GM21737 (cell line): ENCODE data around the gene FAM89A.
"Not testable (repeated sequence)": the region's sequence is repeated elsewhere in the genome, so short reads cannot be mapped to it uniquely, and the experiment has no call there.

Experiments used
- ATAC-seq: cut with Tn5 transposase; IDR thresholded peaks from one replicate; pipeline ENCODE4 v1.9.1; 2021; ENCODE audit warnings: mild to moderate bottlenecking, moderate library complexity; ENCODE audit not compliant: unreplicated experiment

The FAM89A gene

DNA sequence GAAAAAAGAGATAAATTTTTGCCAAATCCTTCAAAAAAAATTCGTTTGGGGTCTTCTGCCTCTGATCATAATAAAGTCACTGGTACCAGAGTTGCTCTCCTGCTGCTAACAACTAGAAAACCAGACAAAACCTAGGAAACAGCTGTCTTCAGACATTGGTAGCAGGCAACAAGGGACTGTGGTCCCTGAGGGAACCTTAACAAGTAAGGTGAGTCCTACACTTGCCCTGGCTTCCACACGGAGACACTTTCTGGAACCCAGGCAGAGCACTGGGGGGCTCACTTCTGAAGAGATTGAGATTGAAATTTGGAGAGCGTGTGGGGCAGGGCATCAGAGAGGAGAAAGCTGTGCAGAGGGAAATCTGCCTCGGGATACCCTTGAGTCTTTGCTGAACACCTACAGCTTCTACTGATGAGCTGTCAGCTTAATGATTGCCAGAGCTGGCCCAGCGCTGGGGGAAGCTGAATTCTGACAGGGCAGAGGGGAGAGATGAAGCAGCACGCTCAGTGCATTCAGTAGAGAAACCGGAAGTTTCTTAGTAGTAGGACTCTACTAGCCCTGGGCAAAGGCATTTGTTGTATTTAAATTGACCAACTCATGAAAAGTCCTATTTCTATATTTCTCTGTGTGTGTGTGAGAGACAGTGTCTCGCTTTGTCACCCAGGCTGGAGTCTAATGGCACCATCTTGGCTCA lies 18.5 kb upstream of the FAM89A start:
- ATAC-seq: no peak

DNA sequence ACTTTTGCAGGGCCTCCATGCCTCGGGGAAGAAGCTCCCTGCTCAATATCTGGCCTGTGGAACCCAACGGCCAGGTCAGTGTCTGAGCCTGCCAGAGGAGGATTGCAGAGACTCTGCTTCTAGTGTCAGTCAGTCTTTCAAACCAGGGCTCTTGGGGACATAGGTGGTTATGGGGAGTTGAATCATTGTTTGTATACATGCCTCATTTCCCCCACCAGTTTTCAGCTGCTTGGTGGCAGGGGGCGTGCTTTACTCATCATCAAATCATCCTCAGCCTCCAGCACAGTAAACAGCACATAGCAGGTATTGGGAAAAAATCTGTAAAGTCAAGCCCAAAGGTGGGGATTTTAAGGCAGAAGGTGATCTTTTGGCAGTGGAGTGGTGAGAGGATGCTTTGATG lies 17.4 kb upstream of the FAM89A start:
- ATAC-seq: no peak

DNA sequence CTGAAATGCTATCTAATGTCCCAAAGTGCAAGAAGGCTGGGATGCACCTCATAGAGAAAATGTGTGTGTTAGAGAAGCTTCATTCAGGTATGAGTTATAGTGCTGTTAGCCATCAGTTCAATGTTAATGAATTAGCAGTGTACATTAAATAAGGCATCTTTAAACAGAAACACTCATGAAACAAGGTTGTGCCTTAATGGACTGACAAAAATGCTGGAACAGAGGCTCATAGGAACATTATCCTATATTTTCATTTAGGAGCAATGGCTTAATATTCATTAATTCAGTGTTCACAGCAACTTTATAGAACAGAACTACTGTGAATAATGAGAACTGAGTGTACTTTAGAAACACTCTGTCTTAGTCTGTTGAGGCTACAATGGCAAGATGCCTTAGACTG lies 15.2 kb upstream of the FAM89A start:
- no peak for ATAC-seq

DNA sequence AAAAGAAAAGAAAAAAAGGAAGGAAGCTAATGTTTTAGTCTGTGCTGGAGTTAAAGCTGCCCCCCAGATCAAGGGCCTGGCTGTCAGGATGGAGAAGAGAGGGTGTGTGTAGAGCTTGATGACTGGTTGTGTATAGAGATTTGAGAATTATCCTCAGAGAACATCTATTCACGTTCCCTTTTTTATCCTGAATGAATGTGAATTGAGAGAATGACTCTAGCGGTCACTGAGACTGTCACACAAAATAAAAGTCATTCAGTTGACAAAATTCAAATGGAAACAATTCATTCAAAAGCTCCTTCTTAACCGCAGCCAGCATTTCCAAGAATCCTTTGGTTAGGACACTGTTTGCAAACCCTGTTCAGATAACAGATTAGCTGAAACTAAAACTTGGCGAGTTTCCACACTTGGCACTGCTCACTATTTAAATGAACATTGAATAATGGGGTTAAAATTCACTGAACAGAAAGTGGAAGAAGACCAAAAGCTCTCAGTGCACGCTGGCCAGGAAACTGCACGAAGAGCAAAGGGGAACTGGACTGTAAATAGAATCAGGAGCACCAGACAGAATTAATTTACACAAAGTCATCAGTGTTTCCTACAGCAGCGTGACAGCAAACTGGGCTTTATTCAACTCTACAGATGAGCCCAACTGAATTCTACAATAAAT lies 13.6 kb upstream of the FAM89A start:
- peak; percentile 62 for ATAC-seq

DNA sequence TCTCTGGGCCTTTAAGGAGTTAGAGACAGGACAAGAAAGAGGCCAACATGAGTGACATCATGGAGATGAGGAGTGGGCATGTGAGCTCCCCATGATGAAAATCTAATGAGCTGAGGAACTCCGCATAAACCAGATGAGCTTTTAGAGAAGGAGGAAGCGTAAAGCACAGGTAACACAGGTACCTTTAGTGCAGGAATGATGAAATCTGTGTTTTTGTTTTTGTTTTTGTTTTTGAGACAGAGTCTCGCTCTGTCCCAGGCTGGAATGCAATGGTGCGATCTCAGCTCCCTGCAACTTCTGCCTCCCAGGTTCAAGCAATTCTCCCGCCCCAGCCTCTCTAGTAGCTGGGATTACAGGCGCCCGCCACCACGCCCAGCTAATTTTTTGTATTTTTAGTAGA lies 12.7 kb upstream of the FAM89A start:
- no peak for ATAC-seq

DNA sequence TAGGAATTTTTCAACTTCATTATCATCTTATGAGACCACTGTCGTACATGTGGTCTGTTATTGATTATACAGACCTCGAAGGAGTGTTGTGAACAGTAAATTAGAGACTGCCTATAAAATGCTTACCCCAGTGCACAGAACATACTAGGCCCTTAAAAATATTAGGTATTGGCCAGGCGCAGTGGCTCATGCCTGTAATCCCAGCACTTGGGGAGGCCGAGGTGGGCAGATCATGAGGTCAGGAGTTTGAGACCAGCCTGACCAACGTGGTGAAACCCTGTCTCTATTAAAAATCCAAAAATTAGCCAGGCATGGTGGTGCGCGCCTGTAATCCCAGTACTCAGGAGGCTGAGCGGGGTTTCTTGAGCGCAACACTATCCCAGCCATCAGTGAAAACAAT lies 10.9 kb upstream of the FAM89A start:
- not testable (repeated sequence) for ATAC-seq

DNA sequence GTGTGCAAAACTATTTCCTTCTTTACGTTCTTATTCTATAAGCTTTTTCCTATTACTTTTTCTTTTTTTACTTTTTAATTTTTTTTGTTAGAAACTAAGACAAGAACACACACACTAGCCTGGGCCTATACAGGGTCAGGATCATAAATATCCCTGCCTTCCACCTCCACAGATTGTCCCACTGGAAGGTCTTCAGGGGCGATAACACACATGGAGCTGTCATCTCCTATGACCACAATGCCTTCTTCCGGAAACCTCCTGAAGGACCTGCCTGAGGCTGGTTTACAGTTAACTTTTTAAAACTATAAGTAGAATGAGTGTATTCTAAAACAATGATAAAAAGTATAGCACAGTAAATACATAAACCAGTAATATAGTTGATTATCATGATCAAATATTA lies 10.3 kb upstream of the FAM89A start:
- ATAC-seq: no peak

DNA sequence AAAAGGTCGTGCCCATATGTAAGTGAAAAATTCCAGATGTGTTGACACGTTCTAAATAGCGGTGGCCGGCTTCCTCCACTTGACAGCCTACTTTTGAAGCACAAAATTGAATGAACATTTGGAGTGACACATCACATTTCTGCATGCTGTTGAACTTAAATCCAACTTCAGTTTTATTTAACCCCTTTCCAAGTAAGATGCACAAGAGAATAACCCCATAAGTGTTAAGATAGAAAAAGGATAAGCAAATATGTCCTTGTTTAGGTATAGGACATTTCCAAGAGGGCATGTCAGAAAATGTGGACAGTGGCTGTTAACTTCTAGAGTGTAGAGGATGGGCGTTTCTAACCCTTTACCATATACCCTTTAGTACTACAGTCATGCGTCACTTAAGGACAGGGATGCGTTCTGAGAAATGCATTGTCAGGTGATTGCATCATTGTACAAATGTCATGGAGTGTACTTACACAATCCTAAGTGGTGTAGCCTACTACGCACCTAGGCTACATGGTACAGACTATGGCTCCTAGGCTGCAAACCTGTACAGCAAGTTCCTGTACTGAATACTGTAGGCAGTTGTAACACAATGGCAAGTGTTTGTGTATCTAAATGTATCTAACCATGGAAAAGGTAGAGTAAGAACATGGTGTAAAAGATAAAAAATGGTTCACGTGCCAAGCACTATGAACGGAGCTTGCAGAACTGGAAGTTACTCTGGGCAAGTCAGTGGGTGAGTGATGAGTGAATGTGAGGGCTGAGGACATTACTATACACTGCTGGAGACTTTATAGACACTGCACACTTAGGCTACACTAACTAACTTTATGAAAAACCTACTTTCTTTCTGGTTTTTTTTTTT lies 9.3 kb upstream of the FAM89A start:
- ATAC-seq: no peak

DNA sequence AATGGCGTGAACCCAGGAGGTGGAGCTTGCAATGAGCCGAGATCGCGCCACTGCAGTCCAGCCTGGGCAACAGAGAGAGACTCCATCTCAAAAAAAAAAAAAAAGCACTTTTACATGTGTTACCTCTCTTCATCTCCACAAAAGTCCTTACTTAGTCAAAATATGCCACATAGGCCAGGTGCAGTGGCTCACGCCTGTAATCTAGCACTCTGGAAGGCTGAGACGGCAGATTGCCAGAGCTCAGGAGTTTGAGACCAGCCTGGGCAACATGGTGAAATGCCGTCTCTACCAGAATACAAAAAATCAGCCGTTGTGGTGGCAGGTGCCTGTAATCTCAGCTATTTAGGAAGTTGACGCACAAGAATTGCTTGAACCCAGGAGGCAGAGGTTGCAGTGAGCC lies 8.4 kb upstream of the FAM89A start:
- ATAC-seq: not testable (repeated sequence)

DNA sequence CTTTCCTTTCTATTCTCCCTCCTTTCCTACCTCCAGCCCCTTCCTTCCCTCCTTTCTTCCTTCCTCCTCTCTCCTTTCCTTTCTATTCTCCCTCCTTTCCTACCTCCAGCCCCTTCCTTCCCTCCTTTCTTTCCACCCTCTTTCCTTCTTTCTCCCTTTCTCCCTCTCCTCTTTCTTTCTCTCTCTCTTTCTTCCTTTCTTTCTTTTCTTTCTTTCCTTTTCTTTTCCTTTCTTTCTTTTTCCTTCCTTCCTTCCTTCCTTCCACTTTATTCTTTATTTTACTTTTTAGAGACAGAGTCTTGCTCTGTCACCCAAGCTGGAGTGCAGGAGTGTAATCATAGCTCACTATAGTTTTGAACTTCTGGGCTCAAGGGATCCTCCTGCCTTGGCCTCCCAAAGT lies 7.5 kb upstream of the FAM89A start:
- ATAC-seq: not testable (repeated sequence)

DNA sequence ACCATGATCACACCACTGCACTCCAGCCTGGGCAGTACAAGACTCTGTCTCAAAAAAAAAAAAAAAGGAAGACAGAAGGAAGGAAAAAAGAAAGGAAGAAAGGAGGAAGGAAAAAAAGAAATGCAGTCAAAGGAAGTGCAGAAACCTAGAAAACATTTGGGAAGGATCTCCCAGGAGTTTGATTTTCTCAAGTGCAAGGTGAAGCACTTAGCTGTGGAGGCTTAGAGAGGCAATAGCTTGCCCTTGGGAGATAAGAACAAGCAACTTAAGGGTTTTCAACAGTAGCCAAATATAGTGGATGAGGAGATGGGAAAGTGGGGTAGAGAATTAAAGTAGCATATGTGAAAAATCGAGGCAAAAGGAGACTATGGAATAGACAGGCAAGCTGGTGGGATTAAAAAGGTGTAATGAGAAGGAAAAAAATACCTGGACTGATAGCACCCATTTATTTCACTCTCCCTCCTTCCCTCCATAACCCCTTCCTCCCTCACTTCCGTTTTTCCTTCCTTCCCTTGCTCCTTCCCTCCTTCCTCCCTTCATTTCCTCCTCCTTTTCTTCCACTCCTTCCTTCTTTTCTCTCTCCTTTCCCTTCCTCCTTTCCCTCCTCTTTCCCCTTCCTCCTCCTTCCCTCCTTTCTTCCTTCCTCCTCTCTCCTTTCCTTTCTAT lies 6.8 kb upstream of the FAM89A start:
- no peak for ATAC-seq

DNA sequence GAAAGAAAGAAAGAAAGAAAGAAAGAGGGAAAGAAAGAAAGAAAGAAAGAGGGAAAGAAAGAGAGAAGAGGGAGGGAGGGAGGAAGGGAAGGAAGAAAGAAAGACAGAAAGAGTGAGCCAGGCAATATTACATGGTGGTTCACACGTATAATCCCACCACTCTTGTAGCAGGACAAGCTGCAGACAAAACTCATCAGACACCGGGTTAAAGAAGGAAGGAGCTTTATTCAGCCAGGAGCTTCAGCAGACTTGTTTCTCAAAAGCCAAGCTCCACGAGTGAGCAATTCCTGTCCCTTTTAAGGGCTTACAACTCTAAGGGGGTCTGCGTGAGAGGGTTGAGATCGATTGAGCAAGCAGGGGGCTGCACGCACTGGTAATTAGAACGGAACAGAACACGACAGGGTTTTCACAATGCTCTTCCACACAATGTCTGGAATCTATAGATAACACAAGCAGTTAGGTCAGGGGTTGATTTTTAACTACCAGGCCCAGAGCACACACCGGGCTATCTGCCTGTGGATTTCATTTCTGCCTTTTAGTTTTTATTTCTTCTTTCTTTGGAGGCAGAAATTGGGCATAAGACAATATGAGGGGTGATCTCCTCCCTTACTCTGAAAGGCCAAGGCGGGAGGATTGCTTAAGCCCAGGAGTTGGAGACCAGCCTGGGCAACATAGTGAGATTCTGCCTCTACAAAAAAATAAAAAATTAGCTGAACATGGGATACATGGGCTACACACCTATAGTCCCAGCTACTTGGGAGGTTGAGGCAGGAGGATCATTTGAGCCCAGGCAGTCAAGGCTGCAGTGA lies 6.1 kb upstream of the FAM89A start:
- ATAC-seq: not testable (repeated sequence)

DNA sequence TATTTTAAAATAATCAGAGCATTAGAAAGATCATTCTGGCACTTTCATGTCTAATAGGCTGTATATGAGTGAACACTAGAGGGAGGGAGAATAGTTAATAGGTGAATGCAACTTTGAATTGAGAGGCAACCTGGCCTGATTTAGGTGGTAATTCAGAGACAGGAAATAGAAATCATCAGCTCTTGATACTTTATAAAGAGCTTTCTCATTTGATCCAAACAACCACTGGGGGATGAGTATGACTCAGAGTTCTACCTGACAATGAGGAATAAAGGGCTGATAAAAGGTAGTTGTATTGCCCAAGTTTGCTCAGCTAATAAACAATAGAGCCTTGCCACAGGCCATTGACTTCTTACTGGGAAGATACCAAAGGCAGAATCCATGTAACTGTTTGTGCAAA lies 5.2 kb upstream of the FAM89A start:
- no peak for ATAC-seq

DNA sequence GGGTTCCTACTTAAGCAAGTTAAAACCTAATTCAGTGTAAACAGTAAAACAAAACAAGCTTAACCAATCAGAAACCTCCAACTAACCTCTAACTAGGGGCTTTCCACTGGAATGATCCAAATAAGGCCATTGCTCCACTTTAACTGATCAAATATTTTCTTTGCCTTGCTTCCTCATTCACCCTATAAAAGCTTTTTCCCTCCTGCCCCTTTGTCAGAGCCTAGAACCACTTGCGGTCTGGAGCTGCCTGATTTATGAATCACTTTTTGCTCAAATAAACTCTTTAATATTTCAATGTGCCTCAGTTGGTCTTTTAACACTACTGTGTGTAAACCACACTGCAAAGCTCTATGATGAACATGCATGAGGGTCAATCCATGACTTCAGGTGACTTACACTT lies 4.5 kb upstream of the FAM89A start:
- no peak for ATAC-seq

DNA sequence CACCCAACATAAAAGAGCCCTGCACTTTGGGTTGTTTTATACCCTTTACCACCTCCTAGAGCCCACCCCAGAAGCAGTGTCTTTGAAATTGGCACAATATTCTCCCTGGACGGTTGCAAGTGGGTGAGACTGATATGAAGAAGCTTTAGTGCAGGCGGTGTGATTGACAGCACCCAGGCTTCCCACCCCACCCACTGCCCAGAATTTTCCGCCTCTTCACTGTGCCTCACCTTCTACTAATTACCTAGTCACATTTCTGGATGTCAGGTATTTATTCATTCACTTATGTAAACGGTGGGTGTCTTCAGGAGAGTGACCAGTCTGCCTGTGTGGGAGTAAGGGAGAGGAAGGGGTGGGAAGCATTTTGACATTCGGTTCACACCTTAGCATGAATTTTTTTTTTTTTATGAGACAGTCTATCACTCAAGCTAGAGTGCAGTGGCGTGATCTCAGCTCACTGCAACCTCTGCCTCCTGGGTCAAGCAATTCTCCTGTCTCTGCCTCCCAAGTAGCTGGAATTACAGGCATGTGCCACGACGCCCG lies 1.7 kb upstream of the FAM89A start:
- no peak for ATAC-seq

DNA sequence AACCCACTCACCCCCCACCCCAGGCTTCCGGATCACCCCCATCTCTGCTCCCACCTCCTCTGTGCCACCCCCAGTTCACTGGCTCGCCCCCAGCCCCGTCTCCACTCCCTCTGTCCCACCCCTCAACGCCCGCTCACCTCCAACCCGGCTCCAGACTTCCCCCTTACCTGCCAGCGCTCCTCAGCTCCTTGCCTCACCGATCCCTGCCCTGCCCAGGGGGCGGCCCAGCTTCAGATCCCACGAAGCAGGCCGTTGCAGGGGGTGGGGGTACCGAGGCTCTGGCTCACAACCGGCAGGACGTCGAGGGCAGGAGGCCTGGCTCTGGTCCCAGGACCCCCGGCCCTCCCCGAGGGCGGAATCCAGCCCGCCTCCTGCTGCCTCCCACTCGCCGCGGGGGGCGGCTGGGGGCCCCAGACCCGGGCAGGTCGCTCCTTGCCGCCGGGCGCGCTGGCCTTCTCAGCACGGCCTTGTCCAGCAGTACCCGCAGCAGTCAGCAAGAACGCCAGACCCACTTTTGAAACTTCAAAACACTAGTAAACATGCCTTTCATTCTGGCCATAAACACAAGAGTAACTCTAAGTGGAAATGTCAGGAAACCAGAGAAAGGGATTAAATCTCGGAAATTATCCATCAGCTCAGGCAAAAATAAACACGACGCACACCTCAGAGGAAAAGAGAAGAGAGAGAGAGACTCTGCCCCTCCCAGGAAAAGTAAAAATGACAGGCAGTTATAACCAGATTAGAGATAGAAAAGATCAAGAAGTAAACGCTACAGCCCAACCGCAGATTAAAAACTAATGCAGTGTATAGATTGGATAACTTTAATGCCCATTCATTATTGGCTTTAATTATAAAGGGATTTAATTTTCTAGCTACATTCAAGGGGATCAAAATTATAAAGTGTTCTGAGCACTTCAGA lies 1.0 kb upstream of the FAM89A start:
- no peak for ATAC-seq

DNA sequence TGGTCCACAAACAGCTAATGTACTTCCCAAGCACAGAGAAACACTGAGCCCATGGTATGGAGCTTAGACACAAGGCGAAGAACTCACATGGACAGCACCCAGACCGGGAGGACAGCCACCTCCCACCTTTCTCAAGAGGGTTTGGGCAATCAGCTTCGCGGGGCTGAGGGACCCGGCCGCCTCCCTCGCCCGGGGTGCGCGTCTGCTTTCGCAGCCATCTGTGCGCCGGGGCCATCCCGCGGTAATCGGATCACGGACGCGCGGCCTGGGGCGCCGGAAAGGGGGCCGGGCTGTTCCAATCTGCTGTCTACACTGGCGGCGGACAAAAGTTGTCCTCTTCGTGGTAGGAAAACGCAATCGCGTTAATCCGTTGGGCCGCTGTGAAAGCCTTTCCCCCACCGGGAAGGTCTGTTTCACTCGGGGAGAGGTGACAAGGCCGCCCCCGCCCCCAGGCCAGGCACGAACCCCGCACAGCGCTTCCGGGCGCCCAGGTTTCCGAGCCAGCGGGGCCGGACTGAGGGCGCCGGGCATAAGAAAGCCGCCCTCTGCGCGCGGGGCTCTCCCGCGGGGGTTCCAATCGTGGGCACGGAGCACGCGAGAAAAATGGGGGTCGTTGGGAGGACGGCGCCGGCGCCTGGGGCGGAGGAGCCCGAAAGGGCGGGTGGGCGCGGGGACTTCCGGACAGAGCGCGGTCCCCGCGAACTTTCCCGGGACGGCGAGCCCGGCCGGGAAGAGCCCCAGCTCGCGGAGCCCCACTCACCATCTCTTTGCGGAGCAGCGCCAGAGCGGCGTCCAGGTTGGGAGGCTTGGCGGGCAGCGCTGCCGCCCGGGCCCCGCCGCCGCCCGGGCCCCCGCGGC lies 664 bp downstream of the FAM89A start:
- peak; percentile 37 for ATAC-seq
